Daoy (cell line): Measurements from ENCODE around the gene IRF8. TPM values are rescaled to one million over a fixed set of nuclear protein-coding genes. Genes with fewer than 3 reads are reported as not detected.
"Not testable (repeated sequence)": the region's sequence is repeated elsewhere in the genome, so short reads cannot be mapped to it uniquely, and the experiment has no call there.

Experiments
- DNase-seq: peaks from one replicate; pipeline ENCODE4 v3.0.0-alpha.2; 2015; ENCODE audit warnings: low read depth
- total RNA-seq: library from RNA; depleted of rRNA; stranded (reverse); fragments of >200 nt; shearing (Covaris generic); gene quantifications from 2 replicates; pipeline ENCODE4 v1.2.3, GENCODE V29; 2014

Gene IRF8
- total RNA-seq, 1 experiment from 2014 or later = not detected

- no peak for DNase-seq
Measured at GRCh38 chr16:85891776-85892166, 7.2 kb upstream of the IRF8 start.

GRCh38 chr16:85892760-85893159 lies 6.2 kb upstream of the IRF8 start:
- no peak for DNase-seq

GRCh38 chr16:85894266-85894665 lies 4.7 kb upstream of the IRF8 start:
- no peak for DNase-seq

- DNase-seq = no peak
Measured at GRCh38 chr16:85897382-85897781, 1.6 kb upstream of the IRF8 start.

GRCh38 chr16:85899444-85899843 lies 482 bp downstream of the IRF8 start:
- DNase-seq = no peak

GRCh38 chr16:85900027-85900792 lies 1.2 kb downstream of the IRF8 start:
- no peak for DNase-seq

- DNase-seq = no peak
Measured at GRCh38 chr16:85901110-85901509, 2.1 kb downstream of the IRF8 start.

GRCh38 chr16:85901773-85902365 lies 2.9 kb downstream of the IRF8 start:
- no peak for DNase-seq

- DNase-seq = no peak
Measured at GRCh38 chr16:85902366-85903155, 3.6 kb downstream of the IRF8 start.

GRCh38 chr16:85903559-85903958 lies 4.6 kb downstream of the IRF8 start:
- DNase-seq = no peak

- DNase-seq = no peak
Measured at GRCh38 chr16:85905110-85906095, 6.4 kb downstream of the IRF8 start.

- DNase-seq = no peak
Measured at GRCh38 chr16:85906349-85906748, 7.4 kb downstream of the IRF8 start.

GRCh38 chr16:85907231-85907630 lies 8.3 kb downstream of the IRF8 start:
- not testable (repeated sequence) for DNase-seq

GRCh38 chr16:85908444-85908843 lies 9.5 kb downstream of the IRF8 start:
- DNase-seq = no peak

GRCh38 chr16:85908889-85909589 lies 10.1 kb downstream of the IRF8 start:
- no peak for DNase-seq

GRCh38 chr16:85909932-85910853 lies 11.2 kb downstream of the IRF8 start:
- no peak for DNase-seq

GRCh38 chr16:85910854-85911247 lies 11.9 kb downstream of the IRF8 start:
- no peak for DNase-seq

- no peak for DNase-seq
Measured at GRCh38 chr16:85911251-85911930, 12.4 kb downstream of the IRF8 start.
